Stimulated activated CD4-positive, alpha-beta T cell treated with anti-CD3 and anti-CD28 coated beads, Interleukin-1b, Interleukin-23, amount 100 ng/mL, for 1 hour (primary cell): ENCODE data around the gene MIER2.
"Not testable (repeated sequence)": the region's sequence is repeated elsewhere in the genome, so short reads cannot be mapped to it uniquely, and the experiment has no call there.

Experiments used
- DNase-seq, 2 donors: peaks; one replicate each; pipeline ENCODE4 v3.0.0-alpha.2; 2020; ENCODE audit warnings: low read depth in 2 of 2

Gene MIER2

DNA sequence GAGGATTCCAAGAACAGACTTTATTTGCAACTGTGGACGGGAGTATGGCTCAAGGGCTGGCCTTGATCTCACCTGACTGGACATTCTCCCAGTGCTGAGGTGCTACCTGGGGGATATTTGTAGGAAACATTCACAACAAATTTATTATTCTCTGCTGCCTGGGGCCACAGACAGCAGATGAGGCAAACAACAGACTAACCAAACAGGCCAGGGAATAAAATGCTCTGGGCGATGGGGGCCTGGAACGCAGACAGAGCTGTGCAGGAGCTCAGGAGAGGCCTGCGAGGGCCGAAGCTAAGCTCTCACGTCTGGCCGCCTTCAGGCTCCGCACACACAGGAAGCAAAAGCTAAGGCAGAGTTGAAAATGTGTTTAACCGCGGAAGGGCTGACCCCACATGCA lies 61.2 kb downstream of the MIER2 start:
- DNase-seq, result no peak

GRCh38 chr19:282501-282900 lies 62.1 kb downstream of the MIER2 start:
- DNase-seq, result no peak

GRCh38 chr19:281992-282391 lies 62.6 kb downstream of the MIER2 start:
- no peak for DNase-seq

- DNase-seq, result no peak
Measured at GRCh38 chr19:281156-281853, 63.3 kb downstream of the MIER2 start.

GRCh38 chr19:280541-281009 lies 64.0 kb downstream of the MIER2 start:
- DNase-seq, result no peak

DNA sequence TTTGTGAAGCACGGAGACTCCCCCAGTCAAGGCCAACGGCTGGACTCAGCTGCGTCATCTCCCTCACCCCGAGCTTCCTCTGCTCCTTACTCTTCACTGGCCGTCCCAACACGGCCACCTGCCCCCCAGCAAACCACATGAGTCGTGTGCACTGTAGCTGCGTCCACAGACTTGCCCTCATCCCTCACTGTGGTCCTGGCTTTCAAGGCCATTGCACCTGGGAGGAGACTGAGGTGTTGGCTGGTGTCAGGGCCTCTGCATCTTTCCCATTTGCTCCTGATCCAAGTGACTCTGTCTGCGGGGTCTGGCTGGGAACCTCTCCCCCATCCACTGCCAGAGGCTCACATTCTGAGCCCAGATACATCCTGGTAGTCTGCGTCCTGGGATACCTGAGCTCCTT lies 64.9 kb downstream of the MIER2 start:
- DNase-seq, result no peak

DNA sequence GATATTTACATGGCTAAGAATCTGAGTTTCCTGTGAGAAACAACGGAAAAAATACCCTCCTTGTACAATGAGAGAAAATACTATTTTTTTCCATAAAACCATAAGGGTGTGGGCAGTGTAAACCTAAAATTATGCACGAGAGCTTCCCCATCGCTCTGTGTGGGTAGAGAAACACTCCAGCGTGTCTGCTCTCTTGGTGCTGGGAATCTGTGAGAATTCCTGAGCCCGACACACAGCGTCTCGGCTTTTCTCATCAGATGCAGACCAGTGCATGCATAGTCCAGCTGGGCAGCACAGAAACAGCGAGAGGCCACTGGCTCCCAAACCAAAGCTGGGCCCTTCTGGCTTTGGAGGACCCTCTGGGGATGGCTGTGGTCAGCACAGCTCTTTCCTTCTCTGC lies 65.4 kb downstream of the MIER2 start:
- DNase-seq, result no peak

DNA sequence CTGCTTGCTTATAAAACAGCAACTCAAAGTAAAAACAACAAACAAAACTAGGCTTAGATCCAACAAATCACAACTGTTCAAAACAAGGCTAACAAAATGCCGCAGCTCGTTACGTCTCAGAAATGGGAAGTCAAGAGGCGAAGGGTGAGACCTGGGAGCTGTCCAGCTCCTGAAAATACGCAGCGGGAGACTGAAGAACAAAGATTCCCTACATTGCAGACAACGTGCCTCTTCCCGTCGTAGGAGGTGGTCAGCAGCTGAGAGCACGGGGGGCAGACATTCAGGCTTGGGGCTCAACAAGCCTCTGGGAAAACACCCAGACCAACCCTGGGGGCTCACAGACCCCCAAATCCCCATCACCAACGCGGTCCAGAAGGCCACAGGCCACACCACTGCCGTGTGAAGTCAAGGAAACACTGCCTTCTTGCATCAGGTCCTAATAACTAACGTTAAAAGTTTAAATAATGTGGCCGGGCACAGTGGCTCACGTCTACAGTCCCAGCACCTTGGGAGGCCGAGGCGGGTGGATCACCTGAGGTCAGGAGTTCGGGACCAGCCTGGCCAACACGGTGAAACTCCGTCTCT lies 66.9 kb downstream of the MIER2 start:
- DNase-seq, result no peak

DNA sequence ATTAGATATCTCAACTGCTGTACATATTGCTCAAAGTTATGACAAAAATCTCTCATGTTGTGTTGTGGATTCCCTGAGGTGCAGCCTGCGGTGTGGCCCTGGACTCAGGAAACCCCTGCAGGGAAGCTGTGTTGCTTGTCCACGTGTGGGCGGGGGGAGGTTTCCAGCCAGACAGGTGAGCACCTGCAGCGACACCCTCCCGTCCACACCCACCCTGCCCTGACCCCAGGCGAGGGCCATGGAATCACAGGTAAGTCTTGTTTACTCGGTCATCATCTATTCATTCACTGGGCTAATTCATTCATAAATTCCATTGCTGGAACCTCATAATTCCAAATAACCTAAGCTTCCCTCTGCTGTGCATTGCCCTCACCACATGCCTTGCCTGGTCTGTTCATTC lies 67.5 kb downstream of the MIER2 start:
- DNase-seq, result no peak

GRCh38 chr19:275958-276646 lies 68.5 kb downstream of the MIER2 start:
- DNase-seq, result no peak

- no peak for DNase-seq
Measured at GRCh38 chr19:275000-275399, 69.6 kb downstream of the MIER2 start.

GRCh38 chr19:273393-273792 lies 71.2 kb downstream of the MIER2 start:
- DNase-seq, result no peak

DNA sequence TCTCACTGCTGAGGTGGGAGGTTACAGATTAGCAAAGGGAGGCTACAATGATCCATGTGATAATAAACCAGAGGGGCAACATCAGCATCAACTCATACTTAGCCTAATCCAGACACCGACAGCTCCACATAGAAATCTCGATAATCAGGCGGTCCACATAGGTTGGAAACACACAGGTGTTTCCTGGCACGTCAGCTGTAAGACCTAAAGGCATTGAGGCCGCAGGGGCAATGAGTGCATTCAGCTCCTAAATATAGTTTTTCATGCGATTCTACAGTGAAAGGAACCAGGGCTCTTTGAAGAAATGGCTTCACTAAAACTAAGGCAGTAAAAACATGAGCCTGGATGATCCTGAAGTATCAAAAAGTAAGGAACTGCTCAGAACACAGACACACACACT lies 72.7 kb downstream of the MIER2 start:
- no peak for DNase-seq

DNA sequence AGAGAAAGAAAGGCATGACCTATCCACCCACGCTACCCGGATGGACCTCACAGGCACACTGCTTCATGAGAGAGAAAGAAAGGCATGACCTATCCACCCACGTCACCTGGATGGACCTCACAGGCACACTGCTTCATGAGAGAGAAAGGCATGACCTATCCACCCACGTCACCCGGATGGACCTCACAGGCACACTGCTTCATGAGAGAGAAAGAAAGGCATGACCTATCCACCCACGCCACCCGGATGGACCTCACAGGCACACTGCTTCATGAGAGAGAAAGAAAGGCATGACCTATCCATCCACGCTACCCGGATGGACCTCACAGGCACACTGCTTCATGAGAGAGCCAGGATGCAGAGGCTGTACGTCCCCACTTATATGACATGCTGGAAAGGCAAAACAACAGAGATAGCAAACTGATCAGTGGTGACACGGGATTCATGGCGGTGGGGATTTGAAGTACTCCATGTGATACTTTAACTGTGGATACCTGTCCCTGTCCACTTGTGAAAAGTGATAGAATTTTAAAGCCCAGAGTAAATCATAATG lies 73.8 kb downstream of the MIER2 start:
- not testable (repeated sequence) for DNase-seq

- DNase-seq, result no peak
Measured at GRCh38 chr19:269241-269640, 75.4 kb downstream of the MIER2 start.

DNA sequence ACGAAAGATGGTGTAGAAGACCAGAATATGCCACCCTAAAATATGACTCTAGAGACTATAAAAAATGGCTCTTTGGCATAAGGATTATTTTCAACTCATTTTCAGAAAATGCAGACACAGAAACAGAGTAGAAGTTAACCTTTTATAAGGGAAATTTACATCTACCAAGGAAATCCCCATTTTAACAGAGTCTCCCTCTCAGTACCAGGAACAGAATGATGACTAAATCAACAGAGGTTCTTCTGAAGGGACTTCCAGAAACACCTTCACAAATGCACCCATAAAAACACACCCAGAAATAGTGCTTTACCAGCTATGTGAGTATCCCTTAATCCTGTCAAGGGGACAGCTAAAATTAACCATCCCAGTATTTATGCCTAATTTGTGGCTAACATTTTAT lies 82.5 kb downstream of the MIER2 start:
- DNase-seq, result no peak

- DNase-seq, result not testable (repeated sequence)
Measured at GRCh38 chr19:256804-257203, 87.8 kb downstream of the MIER2 start.
